ENCODE measurements around the gene MIEN1.
"Not testable (repeated sequence)": the region's sequence is repeated elsewhere in the genome, so short reads cannot be mapped to it uniquely, and the experiment has no call there.

Gene MIEN1, protein sequence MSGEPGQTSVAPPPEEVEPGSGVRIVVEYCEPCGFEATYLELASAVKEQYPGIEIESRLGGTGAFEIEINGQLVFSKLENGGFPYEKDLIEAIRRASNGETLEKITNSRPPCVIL

DNA sequence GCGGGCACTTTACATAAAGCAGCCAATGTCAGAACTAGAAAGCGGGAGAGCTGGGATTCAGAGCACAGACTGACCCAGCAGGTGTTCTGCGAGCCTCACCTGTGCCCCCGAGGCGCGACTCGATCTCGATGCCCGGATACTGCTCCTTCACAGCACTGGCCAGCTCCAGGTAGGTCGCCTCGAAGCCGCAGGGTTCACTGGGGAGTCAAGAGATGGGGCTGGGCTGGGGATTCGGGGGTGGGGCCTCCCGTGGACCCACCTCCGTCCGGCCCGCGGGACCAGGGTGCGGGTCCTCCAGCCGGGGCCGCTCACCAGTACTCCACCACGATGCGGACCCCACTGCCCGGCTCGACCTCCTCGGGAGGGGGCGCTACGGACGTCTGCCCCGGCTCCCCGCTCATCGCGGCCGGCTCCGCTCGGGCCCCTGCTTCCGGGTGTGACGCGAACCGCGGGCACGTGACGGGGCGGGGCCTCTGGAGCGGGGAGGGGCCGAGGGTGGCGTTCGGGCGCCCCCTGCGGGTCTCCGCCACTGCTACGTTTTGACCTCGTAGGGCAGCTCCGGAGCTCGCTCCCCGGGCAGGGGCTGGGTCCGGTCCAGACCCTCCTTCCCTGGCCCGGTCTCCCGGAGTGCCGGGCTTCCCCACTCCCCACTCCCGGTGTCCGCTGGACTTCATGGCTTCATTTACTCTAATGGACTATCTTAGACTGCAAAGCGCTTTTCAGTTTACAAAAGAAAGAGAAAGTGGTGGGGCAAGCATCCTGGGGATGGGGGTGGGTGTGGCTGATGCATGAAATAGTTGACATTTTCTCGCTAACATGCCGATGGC lies at the start of gene MIEN1:
TSS of gene MIEN1 (minus strand) at position 438 of the 827 bp plus-strand sequence. CDS start at position 401, 37 bp downstream.
- DNase-seq: peak; percentile 89 to 96
- no peak for TF ChIP-seq GATA1 (IDR thresholded peaks at IDR 0.05; ENCODE audit: low read depth, low read length)
- peak; percentile 74 for TF ChIP-seq POLR2A (IDR thresholded peaks at IDR 0.05; ENCODE audit: low read length)

DNA sequence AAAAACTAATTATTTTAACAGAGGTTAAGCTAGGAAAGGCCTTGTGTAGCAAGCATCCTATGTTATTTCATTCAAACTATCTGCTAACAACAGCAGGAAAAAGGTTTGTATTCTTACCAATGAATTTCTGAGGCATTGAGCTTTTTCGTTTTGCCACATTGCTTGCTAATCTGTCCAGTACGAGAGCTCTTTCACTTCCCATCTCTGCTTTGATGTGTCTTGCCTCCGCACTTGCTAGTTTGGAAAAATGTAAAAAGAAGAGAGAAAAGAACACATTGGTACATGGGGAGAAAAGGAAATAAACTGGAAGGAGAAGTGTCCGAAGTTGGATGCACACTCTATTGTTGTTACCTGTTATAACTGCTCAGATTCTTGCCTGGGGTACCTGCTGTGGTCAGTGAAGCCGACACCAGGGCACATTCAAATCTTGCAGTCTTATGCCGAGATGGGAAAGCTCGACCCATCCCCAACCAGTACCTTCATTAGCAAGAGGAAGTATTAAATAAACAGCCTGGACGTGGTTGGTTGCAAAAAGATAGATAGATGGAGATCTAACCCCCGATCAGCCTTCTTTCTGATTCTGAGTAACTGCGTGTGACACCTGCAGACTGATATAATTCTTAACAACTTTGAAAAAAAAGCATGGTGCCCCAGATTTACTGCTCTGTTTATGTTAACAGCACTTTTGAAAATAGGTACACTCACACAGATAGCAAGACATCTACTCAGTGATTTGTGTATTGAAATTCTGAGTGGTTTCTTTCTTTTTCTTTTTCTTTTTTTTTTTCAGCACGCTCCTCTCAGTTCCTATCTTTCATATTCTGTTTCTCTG lies 47.4 kb upstream of the MIEN1 start:
- no peak for TF ChIP-seq GATA1 (IDR thresholded peaks at IDR 0.05; ENCODE audit: low read depth, low read length)
- no peak for TF ChIP-seq POLR2A (IDR thresholded peaks at IDR 0.05; ENCODE audit: low read length)
- DNase-seq: no peak

DNA sequence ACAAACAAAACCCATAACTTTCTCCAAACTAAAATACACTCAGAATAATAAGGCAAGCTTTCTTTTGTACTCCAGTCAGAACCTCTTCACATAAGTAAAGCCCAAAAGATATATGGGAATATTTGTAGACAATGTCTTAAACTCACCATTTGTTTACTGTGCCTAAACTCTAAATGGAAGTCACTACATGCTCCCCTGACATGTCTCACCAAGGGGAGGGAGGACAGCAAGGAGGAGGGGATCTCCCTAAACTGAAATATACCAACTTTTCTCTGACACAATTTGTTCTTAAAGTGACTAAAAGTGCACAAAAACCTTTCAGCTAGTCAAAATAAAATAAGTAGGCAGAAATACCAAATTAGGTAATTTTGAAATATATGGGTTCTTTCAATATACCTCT lies 45.9 kb upstream of the MIEN1 start:
- DNase-seq: no peak
- no peak for TF ChIP-seq GATA1 (IDR thresholded peaks at IDR 0.05; ENCODE audit: low read depth, low read length)
- TF ChIP-seq POLR2A (IDR thresholded peaks at IDR 0.05; ENCODE audit: low read length): no peak

DNA sequence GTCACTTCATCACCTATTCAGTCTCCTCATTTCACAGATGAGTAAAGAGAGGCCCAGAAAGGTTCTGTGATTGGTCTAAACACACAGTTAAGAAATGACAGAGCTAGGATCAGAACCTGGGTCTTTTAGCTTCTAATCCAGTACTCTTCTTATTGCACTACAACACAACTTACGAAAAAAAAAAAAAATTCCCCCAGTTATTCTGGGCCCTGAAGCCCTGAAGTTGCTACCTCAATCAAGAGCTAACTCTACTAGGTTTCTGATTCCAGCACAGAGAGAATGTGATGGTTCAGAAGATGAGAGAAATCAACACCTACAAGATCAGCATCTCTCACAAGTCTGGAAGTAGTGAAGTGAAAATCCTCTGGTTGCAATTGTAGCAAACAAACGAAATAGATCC lies 44.7 kb upstream of the MIEN1 start:
- TF ChIP-seq POLR2A (IDR thresholded peaks at IDR 0.05; ENCODE audit: low read length) (no peak), GATA1 (IDR thresholded peaks at IDR 0.05; ENCODE audit: low read depth, low read length) (no peak)
- no peak for DNase-seq

DNA sequence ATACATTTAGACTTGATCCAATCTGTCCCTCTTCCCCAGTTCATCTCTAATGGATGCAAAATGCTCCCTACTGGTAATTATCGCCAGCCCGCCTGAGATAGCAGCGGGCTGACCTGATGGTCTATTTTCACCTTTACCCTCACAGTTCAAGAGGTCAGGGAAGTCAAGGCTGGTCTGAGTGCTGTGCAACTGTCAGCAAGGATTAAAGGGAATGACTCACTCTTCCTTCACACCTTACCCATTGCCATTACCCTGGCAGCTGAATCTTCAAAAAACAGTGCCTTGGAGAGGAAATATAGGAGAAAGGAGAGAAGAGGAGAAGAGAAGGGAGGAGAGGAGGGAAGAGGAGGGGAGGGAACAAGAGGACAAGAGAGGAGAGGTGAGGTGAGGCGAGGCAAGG lies 43.7 kb upstream of the MIEN1 start:
- no peak for TF ChIP-seq GATA1 (IDR thresholded peaks at IDR 0.05; ENCODE audit: low read depth, low read length)
- TF ChIP-seq POLR2A (IDR thresholded peaks at IDR 0.05; ENCODE audit: low read length): no peak
- no peak for DNase-seq

DNA sequence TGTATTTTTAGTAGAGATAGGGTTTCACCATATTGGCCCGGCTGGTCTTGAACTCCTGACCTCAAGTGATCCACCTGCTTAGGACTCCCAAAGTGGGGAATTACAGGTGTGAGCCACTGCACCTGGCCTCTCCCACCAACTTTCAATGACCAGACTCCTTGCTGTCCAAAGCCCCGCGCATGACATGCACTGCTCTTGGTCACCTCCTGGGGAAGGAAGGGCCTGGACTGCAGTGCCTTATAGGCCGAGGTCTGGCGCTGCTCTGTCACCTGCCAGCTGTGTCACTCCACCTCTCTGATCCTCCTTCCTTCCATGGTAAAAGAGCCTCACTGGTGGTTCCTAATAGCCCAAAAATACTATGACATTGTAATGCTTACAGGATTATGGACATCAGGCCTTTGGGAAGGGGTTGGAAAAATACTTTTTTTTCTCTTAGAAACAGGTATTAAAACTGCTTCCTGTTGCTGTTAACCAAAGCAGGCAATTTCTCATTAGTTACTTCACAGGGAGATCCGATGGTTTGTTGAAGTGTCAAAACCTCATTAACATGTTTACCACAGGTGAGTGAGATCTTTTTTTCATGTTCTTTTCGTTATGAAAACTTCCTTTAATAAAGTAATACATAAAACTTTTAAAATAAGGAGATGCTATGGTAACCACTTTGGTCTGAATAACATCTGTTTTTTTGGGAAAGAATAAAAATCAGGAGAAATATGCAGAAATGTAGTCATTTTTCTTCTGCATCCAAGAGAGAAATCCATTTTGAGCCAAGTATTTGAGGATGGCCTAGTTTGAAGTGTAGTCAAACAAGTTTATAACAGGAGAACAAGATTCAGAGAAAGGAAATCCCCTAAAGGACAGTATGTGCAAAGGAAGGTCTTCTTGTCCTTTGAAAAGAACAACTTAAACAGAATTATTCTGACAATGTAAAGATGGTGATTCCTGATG lies 42.9 kb upstream of the MIEN1 start:
- TF ChIP-seq POLR2A (IDR thresholded peaks at IDR 0.05; ENCODE audit: low read length): no peak
- TF ChIP-seq GATA1 (IDR thresholded peaks at IDR 0.05; ENCODE audit: low read depth, low read length): no peak
- DNase-seq: no peak

DNA sequence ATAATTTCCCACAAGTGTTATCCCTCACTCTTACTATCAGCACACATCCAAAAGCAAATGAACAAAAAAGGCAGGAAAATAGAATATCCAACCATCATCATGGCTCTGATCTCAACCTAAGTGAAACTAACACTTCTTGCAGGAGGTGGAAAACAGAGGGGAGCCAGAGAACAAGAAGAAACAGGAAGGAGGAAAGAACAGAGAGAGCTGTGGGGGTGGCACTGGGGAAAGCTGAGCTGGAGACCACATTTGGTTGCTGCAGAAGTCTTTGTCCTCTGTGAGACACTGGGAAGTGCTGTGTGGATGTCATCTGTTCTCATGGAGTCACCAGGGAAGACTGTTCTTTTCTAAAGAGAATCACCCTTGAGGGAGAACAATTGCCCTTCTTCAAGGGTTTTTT lies 42.1 kb upstream of the MIEN1 start:
- TF ChIP-seq POLR2A (IDR thresholded peaks at IDR 0.05; ENCODE audit: low read length) (no peak), GATA1 (IDR thresholded peaks at IDR 0.05; ENCODE audit: low read depth, low read length) (no peak)
- no peak for DNase-seq

DNA sequence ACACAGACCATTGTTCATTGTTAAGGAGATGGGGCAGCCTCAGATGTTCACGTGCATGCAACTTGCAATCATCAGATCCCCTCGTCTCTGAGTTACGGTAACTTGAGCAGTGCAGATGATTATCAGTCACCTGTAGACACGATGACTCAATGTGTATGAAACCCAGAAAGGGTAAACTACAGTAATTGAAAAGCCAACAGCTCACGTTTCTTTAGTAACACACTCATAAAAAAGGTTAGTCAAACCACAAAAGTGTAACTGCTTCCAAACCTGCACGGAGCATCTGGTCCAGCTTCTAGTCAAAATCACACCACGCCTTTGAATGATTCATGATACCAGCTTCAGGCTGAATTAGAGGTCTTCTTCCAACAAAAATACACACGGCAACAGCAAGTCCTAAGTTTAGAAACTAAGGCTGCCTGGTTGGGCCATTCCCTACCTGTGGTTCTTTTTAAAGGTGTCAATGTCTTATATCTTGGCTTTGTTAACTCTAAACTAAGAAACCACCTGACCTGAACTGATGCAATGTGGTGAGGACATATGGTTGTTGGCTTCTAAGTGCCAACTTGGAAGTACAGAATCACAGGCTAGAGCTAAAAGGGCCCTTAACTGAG lies 39.7 kb upstream of the MIEN1 start:
- no peak for DNase-seq
- TF ChIP-seq GATA1 (IDR thresholded peaks at IDR 0.05; ENCODE audit: low read depth, low read length) (no peak), POLR2A (IDR thresholded peaks at IDR 0.05; ENCODE audit: low read length) (no peak)

DNA sequence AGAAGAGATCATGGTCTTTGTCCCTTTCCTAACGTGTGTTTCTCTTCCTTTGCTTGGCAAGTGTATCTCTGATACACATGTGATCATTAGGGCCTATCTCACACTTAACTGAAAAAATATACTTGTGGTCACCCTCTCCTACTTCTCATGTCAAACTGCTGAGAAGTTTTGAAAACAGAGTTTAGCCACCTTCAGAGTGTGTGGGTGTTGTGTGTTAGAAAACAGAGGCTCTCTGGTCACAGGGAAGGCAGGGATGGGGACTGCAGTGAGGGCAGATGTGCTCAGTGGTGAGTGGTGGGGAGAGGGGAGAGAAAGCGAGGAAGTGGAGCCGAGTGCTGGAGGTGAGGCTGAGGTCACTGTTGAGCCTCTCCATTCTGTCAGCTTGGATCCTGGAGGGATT lies 36.8 kb upstream of the MIEN1 start:
- no peak for DNase-seq
- no peak for TF ChIP-seq POLR2A (IDR thresholded peaks at IDR 0.05; ENCODE audit: low read length)
- no peak for TF ChIP-seq GATA1 (IDR thresholded peaks at IDR 0.05; ENCODE audit: low read depth, low read length)

DNA sequence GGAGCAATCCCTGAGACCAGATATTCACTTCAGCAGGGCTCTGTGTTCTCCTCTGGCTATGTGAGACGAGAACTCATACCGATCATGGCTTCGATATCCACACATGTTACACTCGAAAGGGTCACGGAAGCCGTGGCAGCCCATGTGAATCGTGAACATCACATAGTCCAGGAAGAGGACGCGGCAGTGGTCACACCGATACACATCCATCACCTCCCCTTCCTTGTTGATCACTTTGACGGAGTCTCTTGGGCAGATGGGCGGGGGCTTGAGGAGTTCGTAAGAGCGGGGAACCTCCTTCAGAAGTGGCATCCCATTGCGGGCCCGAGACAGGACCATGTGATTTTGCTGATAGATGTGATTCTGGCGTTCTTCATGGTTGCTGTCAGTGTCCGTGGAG lies 35.4 kb upstream of the MIEN1 start:
- no peak for DNase-seq
- TF ChIP-seq POLR2A (IDR thresholded peaks at IDR 0.05; ENCODE audit: low read length) (no peak), GATA1 (IDR thresholded peaks at IDR 0.05; ENCODE audit: low read depth, low read length) (no peak)

DNA sequence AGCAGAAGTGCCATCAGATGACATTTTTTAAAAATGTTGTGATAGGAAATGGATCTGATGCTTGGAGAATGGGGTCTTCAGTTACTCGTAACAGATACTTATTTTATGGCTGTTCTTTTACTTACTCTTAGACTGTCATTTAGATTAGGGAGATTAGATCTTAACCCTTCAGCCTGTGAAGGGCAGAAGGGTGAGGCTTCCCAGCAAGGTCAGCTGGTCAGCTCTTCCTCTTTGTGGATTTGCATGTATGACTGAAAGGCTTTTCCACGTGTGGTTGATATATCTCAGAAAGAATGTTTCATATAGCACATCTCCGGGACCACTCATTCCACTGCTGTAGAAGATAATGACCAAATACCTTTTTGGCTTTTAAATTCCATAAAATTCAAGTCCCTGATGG lies 34.8 kb upstream of the MIEN1 start:
- DNase-seq: no peak
- TF ChIP-seq GATA1 (IDR thresholded peaks at IDR 0.05; ENCODE audit: low read depth, low read length) (no peak), POLR2A (IDR thresholded peaks at IDR 0.05; ENCODE audit: low read length) (no peak)

DNA sequence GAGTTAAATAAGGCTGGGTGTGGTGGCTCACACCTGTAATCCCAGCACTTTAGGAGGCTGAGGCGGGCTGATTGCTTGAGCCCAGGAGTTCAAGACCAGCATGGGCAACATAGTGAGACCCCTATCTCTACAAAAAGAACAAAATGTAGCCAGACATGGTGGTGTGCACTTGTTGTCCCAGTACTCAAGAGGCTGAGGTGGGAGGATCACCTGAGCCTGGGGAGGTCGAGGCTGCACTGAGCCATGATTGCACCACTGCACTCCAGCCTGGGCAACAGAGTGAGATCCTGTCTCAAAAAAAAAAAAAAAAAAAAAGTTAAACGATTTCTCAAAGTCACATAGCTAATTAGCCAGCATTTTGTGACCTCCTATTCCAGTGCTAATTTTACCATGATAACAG lies 33.8 kb upstream of the MIEN1 start:
- DNase-seq: not testable (repeated sequence)

All from erythroblast (primary cell).